Activated B cell treated with CpG ODN at 0.5 μM for 24 hours (primary cell): ENCODE measurements around the gene CALN1. TPM values are rescaled to one million over a fixed set of nuclear protein-coding genes. Genes with fewer than 3 reads are reported as not detected.

Experiments used
- ATAC-seq: fragments of 200-7000 bp; cut with Tn5 transposase; one replicate; pipeline ENCODE4 v1.10.0; 2021; ENCODE audit warnings: low read depth, mild to moderate bottlenecking, moderate library complexity
- CTCF ChIA-PET: fragments of 350-600 bp; sonication (Branson Sonifier 250); formaldehyde crosslinking; loops from one replicate; lab custom pipeline; 2021; ENCODE audit warnings: antibody characterized with exemption; lab: Charles Lee
- POLR2A ChIA-PET: fragments of 350-600 bp; sonication (Branson Sonifier 250); formaldehyde crosslinking; loops from one replicate; lab custom pipeline; 2021; ENCODE audit warnings: antibody characterized with exemption; lab: Charles Lee
- DNase-seq: peaks from one replicate; pipeline ENCODE4 v3.0.0; 2022
- H3K27ac Mint-ChIP-seq: one replicate; pipeline ENCODE4 v1.8.0; 2020; ENCODE audit warnings: mixed read lengths
- H3K27me3 Mint-ChIP-seq: one replicate; pipeline ENCODE4 v1.8.0; 2021; ENCODE audit warnings: mixed read lengths
- H3K36me3 Mint-ChIP-seq: one replicate; pipeline ENCODE4 v1.8.0; 2021; ENCODE audit warnings: low read depth, mixed read lengths
- H3K4me1 Mint-ChIP-seq: one replicate; pipeline ENCODE4 v1.8.0; 2021; ENCODE audit warnings: mixed read lengths
- H3K4me3 Mint-ChIP-seq: one replicate; pipeline ENCODE4 v1.8.0; 2020; ENCODE audit warnings: mild to moderate bottlenecking, mixed read lengths
- H3K9me3 Mint-ChIP-seq: one replicate; pipeline ENCODE4 v1.8.0; 2020; ENCODE audit warnings: mixed read lengths
- CTCF ChIP-seq: fragments of 200-600 bp; IDR thresholded peaks from one replicate; pipeline ENCODE4 v1.8.0; 2022; ENCODE audit warnings: antibody characterized with exemption, mild to moderate bottlenecking
- intact Hi-C: fragments of 100-400 bp; cut with micrococcal nuclease; formaldehyde crosslinking; loops from one replicate; pipeline ENCODE4 v1.15.1; 2024
- total RNA-seq: library from RNA; stranded (reverse); gene quantifications from 2 replicates; pipeline ENCODE4 v1.2.3, GENCODE V29; 2022

Gene CALN1
- total RNA-seq, 1 donor from 2014 or later: not detected

- intact Hi-C loops: no loop called here
- ChIA-PET CTCF (no interaction called here), POLR2A (no interaction called here)
- H3K4me3 Mint-ChIP-seq: no peak overlapping the region
- no peaks in the 10 kb centered on the region for H3K4me1 Mint-ChIP-seq
- DNase-seq (no peak), ATAC-seq (no peak)
- H3K36me3 Mint-ChIP-seq: no peaks in the 10 kb centered on the region
- peaks cover 8% of the 10 kb centered on the region for H3K9me3 Mint-ChIP-seq
- H3K27me3 Mint-ChIP-seq: no peaks in the 10 kb centered on the region
- TF ChIP-seq CTCF: no peak
- H3K27ac Mint-ChIP-seq: no peak overlapping the region
These were observed 168.8 kb downstream of the CALN1 start for GRCh38 chr7:72243329-72243728.

GRCh38 chr7:72235351-72235750 lies 176.8 kb downstream of the CALN1 start:
- Mint-ChIP-seq H3K4me3 (no peak overlapping the region), H3K27me3 (no peaks in the 10 kb centered on the region), H3K4me1 (no peaks in the 10 kb centered on the region), H3K36me3 (no peaks in the 10 kb centered on the region), H3K9me3 (peaks cover 4% of the 10 kb centered on the region), H3K27ac (no peak overlapping the region)
- CTCF ChIA-PET: no interaction called here
- DNase-seq: no peak
- ATAC-seq: no peak
- intact Hi-C loops: no loop called here
- TF ChIP-seq CTCF: no peak
- POLR2A ChIA-PET: no interaction called here

GRCh38 chr7:72234086-72234485 lies 178.1 kb downstream of the CALN1 start:
- DNase-seq: no peak
- ATAC-seq: no peak
- Mint-ChIP-seq H3K4me1 (no peaks in the 10 kb centered on the region), H3K4me3 (no peak overlapping the region), H3K27ac (no peak overlapping the region), H3K27me3 (no peaks in the 10 kb centered on the region), H3K36me3 (no peaks in the 10 kb centered on the region), H3K9me3 (peaks cover 7% of the 10 kb centered on the region)
- TF ChIP-seq CTCF: no peak
- ChIA-PET CTCF (no interaction called here), POLR2A (no interaction called here)
- intact Hi-C loops: no loop called here

- DNase-seq: no peak
- POLR2A ChIA-PET: no interaction called here
- ATAC-seq: no peak
These were observed 181.9 kb downstream of the CALN1 start for GRCh38 chr7:72230281-72230680.

GRCh38 chr7:72223351-72223750 lies 188.8 kb downstream of the CALN1 start:
- ATAC-seq (no peak), DNase-seq (no peak)
- POLR2A ChIA-PET: no interaction called here
- Mint-ChIP-seq H3K27me3 (no peaks in the 10 kb centered on the region), H3K4me1 (no peaks in the 10 kb centered on the region), H3K27ac (no peak overlapping the region), H3K36me3 (no peaks in the 10 kb centered on the region), H3K4me3 (no peak overlapping the region), H3K9me3 (peaks cover 9% of the 10 kb centered on the region)
- intact Hi-C loops: no loop called here
- CTCF ChIA-PET: no interaction called here
- TF ChIP-seq CTCF: no peak

More at GRCh38 chr7:72230281-72230680, 181.9 kb downstream of the CALN1 start:
- Mint-ChIP-seq H3K27ac (no peak overlapping the region), H3K27me3 (no peaks in the 10 kb centered on the region), H3K9me3 (peaks cover 7% of the 10 kb centered on the region), H3K36me3 (no peaks in the 10 kb centered on the region), H3K4me3 (no peak overlapping the region), H3K4me1 (no peaks in the 10 kb centered on the region)
- intact Hi-C loops: no loop called here
- CTCF ChIA-PET: no interaction called here
- TF ChIP-seq CTCF: no peak
